GM21526 (cell line): Measurements from ENCODE around the gene PPFIA4.
"Not testable (repeated sequence)": the region's sequence is repeated elsewhere in the genome, so short reads cannot be mapped to it uniquely, and the experiment has no call there.

Experiments
- ATAC-seq: cut with Tn5 transposase; IDR thresholded peaks from one replicate; pipeline ENCODE4 v1.9.1; 2021; ENCODE audit warnings: moderate library complexity; ENCODE audit not compliant: unreplicated experiment, low FRiP score

Gene PPFIA4

GRCh38 chr1:203026031-203026665, at the start of gene PPFIA4:
Gene PPFIA4, plus strand, starts transcription at chr1:203026491. Its CDS starts 12,518 bp downstream, at chr1:203039009.
- peak; percentile 58 for ATAC-seq

DNA sequence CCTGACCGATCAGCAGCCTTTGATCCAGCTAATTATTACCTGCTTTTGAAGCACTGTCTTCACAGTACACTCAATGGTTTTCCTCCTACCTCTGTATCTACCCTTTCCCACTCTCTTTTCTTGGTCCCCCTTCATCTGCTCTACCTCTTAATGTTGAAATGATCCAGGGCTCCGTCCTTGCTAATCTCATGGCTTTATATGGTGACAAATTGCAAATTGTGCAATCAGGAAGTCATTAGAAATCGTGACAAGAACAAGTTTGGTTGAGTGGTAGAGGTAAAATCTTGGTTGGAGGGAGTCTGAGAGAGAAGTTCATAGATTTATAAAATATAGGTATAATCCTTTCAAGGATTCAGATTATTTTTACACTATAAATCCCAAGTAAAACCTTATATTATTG, 49.7 kb upstream of the PPFIA4 start:
- ATAC-seq = no peak

- no peak for ATAC-seq
Measured at GRCh38 chr1:202979459-202979858, 46.8 kb upstream of the PPFIA4 start.

- ATAC-seq = no peak
Measured at GRCh38 chr1:202981939-202982338, 44.4 kb upstream of the PPFIA4 start.

DNA sequence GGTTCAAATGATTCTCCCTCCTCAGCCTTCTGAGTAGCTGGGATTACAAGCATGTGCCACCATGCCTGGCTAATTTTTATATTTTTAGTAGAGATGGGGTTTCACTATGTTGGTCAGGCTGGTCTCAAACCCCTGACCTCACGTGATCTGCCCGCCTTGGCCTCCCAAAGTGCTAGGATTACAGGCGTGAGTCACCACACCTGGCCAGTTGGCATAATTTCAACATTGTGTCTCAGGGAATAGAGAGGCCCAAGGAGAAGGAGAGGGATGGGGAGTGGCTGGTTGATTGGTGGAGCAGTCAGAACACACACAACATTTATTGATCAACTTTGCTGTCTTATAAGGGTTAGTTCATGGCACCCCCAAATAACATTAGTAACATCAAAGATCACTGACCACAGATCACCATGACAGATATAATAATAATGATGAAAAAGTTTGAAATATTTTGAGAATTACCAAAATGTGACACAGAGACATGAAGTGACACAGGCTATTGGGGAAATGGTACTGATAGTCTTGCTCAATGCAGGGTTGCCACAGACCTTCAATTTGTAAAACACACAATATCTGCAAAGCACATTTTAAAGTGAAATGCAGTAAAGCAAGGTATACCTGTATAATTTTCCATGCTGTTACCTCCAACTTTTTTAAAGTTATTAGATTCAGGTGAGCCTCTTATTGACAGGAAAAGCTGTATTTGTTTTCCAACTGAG, 43.4 kb upstream of the PPFIA4 start:
- ATAC-seq = no peak

DNA sequence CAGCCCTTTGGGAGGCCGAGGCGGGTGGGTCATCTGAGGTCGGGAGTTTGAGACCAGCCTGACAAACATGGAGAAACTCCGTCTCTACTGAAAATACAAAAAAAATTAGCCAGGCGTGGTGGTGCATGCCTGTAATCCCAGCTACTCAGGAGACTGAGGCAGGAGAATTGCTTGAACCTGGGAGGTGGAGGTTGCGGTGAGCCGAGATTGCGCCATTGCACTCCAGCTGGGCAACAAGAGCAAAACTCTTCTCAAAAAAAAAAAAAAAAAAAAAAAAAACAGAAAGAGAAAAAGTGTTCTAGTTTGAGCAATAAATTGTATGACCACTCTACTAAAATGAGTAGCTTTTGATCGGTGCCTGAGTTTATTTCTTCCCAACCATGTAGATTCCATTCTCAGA, 40.2 kb upstream of the PPFIA4 start:
- not testable (repeated sequence) for ATAC-seq

DNA sequence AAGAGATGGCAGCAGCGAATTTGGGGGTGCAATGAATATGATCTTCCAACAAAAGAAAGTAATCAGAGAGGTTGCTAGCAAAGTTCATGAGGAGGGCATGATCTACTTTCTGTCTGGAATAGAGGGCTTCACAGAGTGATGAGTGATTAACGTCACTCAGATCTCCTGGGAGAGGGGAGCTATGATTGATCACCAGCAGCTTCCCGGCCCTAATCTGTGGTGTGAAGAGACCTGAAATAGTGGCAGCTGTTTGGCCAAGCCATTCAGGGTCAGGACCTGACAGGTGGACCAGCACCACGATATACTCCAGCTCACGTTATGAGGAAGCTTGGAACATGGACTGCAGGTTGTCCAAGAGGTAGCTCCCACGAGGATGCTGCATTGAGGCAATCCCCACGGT, 39.0 kb upstream of the PPFIA4 start:
- ATAC-seq = no peak

GRCh38 chr1:202987922-202988583, 38.2 kb upstream of the PPFIA4 start:
- no peak for ATAC-seq

GRCh38 chr1:202989879-202990278, 36.4 kb upstream of the PPFIA4 start:
- no peak for ATAC-seq

GRCh38 chr1:202991112-202991511, 35.2 kb upstream of the PPFIA4 start:
- no peak for ATAC-seq

DNA sequence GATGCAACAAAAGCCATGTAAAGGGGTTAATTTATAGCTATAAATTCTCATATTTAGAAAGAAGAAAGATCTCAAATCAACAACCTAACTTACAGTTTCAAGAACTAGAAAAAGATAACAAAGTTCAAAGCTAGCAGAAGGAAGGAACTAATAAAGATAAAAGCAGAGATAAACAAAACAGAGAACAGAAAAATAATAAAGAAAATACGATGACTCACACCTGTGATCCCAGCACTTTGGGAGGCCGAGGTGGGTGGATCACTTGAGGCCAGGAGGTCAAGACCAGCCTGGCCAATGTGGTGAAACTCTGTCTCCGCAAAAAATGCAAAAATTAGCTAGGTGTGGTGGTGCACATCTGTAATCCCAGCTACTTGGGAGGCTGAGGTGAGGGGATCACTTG, 31.5 kb upstream of the PPFIA4 start:
- ATAC-seq = no peak

DNA sequence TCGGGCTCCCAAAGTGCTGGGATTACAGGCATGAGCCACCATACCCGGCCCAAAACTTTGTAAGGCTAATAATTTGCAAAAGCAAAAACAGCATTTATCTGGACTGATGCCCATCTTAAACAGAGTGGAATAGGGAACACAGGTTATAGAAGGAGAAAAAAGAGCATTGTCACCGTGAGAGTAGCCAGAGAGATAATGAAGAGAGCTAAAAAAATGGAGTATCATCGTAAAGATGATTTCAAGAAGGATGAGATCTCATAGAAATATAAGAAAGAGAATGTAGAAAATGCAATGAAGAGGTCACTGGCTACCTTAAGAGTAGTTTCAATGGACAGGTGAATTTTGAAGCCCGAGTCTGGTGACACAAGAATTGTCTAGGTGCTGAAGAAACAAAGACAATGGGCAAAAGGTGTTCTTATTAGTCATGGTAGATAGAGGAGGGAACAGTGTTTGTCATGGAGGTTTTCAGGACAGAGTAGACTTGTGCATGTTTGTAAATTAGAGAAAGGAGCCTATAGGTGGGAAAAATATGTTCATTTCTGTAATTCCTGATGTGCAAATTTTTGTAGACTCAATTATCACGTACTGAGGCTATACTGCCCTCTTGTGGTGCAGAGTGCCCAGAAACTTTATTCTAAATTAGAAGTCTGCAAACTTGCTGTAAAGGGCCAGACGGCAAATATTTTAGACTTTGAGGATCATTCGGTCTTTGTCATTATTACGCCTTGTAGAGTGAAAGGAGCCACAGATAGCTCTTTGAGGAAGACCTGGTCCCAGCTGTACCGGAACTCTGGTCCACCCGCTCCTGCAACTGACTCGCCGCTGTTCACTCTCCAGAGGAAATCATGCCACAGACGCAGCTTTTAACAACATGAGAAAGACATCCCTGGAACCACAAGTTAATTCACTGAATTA, 27.2 kb upstream of the PPFIA4 start:
- ATAC-seq = no peak

GRCh38 chr1:203000217-203000944, 25.9 kb upstream of the PPFIA4 start:
- ATAC-seq = no peak

GRCh38 chr1:203001986-203002385, 24.3 kb upstream of the PPFIA4 start:
- ATAC-seq = no peak

- ATAC-seq = no peak
Measured at GRCh38 chr1:203002951-203003350, 23.3 kb upstream of the PPFIA4 start.

- not testable (repeated sequence) for ATAC-seq
Measured at GRCh38 chr1:203005395-203006142, 20.7 kb upstream of the PPFIA4 start.

- peak; percentile 89 for ATAC-seq
Measured at GRCh38 chr1:203006948-203007871, 19.1 kb upstream of the PPFIA4 start, which contains the start of gene TMEM183A. Gene TMEM183A, plus strand, starts transcription at chr1:203007374. Its CDS starts 92 bp downstream, at chr1:203007466.

DNA sequence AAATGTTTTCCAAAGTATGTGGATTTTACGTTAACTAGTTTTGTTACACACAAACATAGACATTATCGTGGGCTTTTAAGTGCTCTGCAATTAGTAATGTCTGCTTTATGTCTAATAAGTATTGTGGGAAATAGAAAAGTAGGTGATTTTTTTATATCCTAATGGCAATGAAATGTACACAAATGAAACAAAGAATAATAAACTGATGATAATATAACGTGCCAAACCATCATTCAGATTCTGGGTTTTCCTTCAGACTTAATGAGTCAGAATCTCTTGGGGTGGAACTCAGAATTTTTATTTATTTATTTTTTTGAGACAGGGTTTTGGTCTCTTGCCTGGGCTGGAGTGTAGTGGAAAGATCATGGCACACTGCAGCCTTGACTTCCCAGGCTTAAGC, 17.1 kb upstream of the PPFIA4 start:
- no peak for ATAC-seq
